Spleen (tissue), 7 donors: ENCODE data around the gene SPINT2.

ENCODE experiments used
- CTCF ChIP-seq, 11 experiments: fragments of 200-600 bp in 7 of 11; fragments of 450-650 bp in 4 of 11; sonication (generic) in 4 of 11; IDR thresholded peaks in 8 of 11; conservative IDR thresholded peaks in 3 of 11; 1 replicate in 7 of 11; 2 replicates in 4 of 11; pipeline versions ENCODE4 v1.4.0 to v1.8.0; 2016 to 2021; ENCODE audit warnings: antibody characterized with exemption in 11 of 11, inconsistent platforms in 4 of 11, mild to moderate bottlenecking in 1 of 11
- POLR2A ChIP-seq, 3 donors: fragments of 450-650 bp; IDR thresholded peaks; one replicate each; pipeline ENCODE4 v1.5.1; 2017; ENCODE audit warnings: antibody characterized with exemption in 3 of 3, mild to moderate bottlenecking in 1 of 3
- POLR2AphosphoS5 ChIP-seq, 3 donors: sonication (generic); formaldehyde crosslinking; IDR thresholded peaks; one replicate each; pipeline ENCODE4 v1.5.1; 2017; ENCODE audit warnings: antibody characterized with exemption in 3 of 3
- donor health status: DM: no; HTN: no; CAD: no; lungs with moderate emphysema.
- donor health status: DM: no; HTN: no; CAD: no.
- donor health status: DM: no; HTN: no; CAD: no.

GRCh38 chr19:38335949-38336637, 71.7 kb downstream of the SPINT2 start:
- TF ChIP-seq CTCF (IDR thresholded peaks at IDR 0.05 in 8 of 11, conservative IDR thresholded peaks at IDR 0.05 in 3 of 11) = peak in 1 of 11 experiments; percentile 9
- peak in 1 of 3 donors; percentile 24 for TF ChIP-seq POLR2A (IDR thresholded peaks at IDR 0.05)
- TF ChIP-seq POLR2AphosphoS5 (IDR thresholded peaks at IDR 0.05) = peak; percentile 83 to 90 (median 89)
